NCI-H1694 (cell line): ENCODE measurements around the gene ELAC2.

Source experiments
- DNase-seq: peaks from one replicate; lab custom pipeline; 2025; lab: John Stamatoyannopoulos, UW

Gene ELAC2

DNA sequence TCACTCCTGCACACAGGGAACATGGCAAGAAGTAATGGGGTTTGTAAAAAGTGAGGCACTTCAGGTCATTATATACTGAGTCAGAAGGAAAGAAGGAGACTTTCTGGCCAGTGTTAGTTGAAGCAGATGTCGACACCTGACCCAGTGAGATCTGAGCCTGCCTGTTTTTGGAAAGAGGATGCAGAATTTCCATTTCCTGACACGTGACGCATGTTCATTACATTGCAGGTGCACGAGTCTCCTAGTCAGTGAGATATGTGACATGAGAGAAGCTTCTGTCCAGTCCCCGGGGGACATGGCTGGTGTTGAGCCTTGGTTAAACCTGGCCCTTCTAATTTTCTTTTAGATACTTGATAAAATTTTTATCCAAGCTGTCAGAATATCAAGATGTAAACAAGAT lies 62.3 kb downstream of the ELAC2 start:
- no peak for DNase-seq

DNA sequence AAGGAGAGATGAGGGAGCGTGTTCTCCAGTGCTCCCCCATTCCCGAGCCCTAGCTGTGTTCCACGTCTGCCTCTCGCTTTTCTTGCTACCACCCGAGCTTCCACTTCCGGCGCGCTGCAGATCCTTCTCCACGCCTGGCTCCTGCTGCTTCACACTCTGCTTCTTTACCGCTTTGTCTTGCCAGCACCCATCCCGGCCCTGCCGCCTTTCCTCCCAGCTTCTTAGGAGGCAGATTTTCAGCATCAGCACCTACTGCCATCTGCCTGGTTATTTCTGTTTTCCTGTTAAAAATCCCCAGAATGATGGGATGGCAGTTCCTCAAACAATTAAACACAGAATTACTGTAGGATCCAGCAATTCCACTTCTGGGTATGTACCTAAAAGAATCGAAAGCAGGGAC lies 64.7 kb downstream of the ELAC2 start:
- DNase-seq: no peak

DNA sequence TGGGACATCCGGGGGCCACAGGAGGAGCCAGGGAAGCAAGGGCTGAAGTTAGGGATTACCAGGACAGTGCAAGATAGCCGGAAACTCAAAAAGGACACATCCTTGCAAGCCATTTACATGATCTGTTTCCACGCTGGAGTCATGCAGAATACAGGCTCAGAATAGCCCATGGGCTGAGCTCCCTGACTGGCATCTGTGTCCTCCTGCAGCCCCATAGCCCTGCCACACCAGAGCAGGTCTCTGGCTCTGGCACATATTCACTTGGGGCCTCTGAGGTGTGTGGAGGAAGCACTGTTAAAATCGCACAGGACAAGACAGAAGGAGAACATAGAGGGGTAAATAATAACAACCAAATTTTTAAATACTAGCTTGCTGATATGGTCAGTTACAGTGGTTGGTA lies 65.8 kb downstream of the ELAC2 start:
- no peak for DNase-seq

DNA sequence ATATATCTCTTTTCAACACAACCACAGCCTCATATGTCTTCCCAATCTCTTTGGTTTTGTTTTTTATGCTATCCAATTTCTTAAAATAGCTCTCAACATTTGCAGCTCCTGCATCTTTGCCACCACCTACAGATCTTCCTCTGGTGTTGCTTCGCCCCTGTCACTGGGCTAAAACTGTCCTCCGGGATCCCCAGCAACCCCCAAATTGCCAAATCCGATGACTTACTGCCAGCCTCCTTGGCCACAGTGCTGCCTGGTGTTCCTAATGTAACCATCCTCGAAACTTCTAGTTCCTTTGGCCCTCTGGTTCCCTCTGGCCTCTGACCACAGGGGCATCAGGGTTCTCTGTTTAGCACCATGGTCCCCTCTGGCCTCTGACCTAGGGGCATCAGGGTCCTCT lies 70.8 kb downstream of the ELAC2 start:
- no peak for DNase-seq
